ENCODE results near the gene LRP1. TPM values are rescaled to one million over a fixed set of nuclear protein-coding genes. Genes with fewer than 3 reads are reported as not detected.

LRP1 gene
- total and polyA plus RNA-seq, 8 donors, result 108 to 325 (median 138) TPM

GRCh38 chr12:57091638-57092528 lies 36.4 kb upstream of the LRP1 start:
- Histone ChIP-seq H3K36me3 (peaks cover 0 to 54% of the 10 kb centered on the region in 2 donors), H3K9me3 (no peaks in the 10 kb centered on the region), H3K4me1 (peaks cover 28 to 72% of the 10 kb centered on the region in 2 donors), H3K27ac (no peak overlapping the region), H3K4me3 (no peak overlapping the region), H3K27me3 (peaks cover 0 to 6% of the 10 kb centered on the region in 2 donors)
- DNase-seq (peak in 1 of 4 donors; percentile 75), ATAC-seq (no peak)
- intact Hi-C loops (cut with DNase I), result no loop called here
- no peak for TF ChIP-seq CTCF (IDR thresholded peaks at IDR 0.05)

GRCh38 chr12:57092529-57092862 lies 35.8 kb upstream of the LRP1 start:
- no peak for ATAC-seq
- H3K4me3 ChIP-seq, result no peak overlapping the region
- TF ChIP-seq CTCF (IDR thresholded peaks at IDR 0.05), result no peak
- peaks cover 0 to 61% of the 10 kb centered on the region in 2 donors for H3K36me3 ChIP-seq
- intact Hi-C loops (cut with DNase I), result no loop called here
- H3K9me3 ChIP-seq, result no peaks in the 10 kb centered on the region
- peak overlapping the region; percentile 13 to 23 for H3K27ac ChIP-seq
- peaks cover 28 to 70% of the 10 kb centered on the region in 2 donors for H3K4me1 ChIP-seq
- DNase-seq, result no peak
- H3K27me3 ChIP-seq, result peaks cover 0 to 6% of the 10 kb centered on the region in 2 donors

- peaks cover 28 to 66% of the 10 kb centered on the region in 2 donors for H3K4me1 ChIP-seq
- peaks cover 0 to 65% of the 10 kb centered on the region in 2 donors for H3K36me3 ChIP-seq
- TF ChIP-seq CTCF (IDR thresholded peaks at IDR 0.05), result no peak
- H3K4me3 ChIP-seq, result no peak overlapping the region
- intact Hi-C loops (cut with DNase I), result no loop called here
- H3K27ac ChIP-seq, result peak overlapping the region; percentile 23 to 69
- peaks cover 0 to 6% of the 10 kb centered on the region in 2 donors for H3K27me3 ChIP-seq
- no peak for ATAC-seq
- H3K9me3 ChIP-seq, result no peaks in the 10 kb centered on the region
- no peak for DNase-seq
These were observed 35.3 kb upstream of the LRP1 start for GRCh38 chr12:57092876-57093414.

GRCh38 chr12:57093415-57094207 lies 34.7 kb upstream of the LRP1 start:
- Histone ChIP-seq H3K27ac (peak overlapping the region; percentile 58 to 69), H3K4me1 (peaks cover 28 to 61% of the 10 kb centered on the region in 2 donors), H3K36me3 (peaks cover 0 to 72% of the 10 kb centered on the region in 2 donors), H3K4me3 (no peak overlapping the region), H3K27me3 (peaks cover 0 to 6% of the 10 kb centered on the region in 2 donors), H3K9me3 (no peaks in the 10 kb centered on the region)
- intact Hi-C loops (cut with DNase I), result no loop called here
- peak; percentile 42 for ATAC-seq
- peak; percentile 38 to 90 (median 76) for DNase-seq
- peak; percentile 31 to 65 for TF ChIP-seq CTCF (IDR thresholded peaks at IDR 0.05)

Measured in left lung (tissue), 10 donors.